GM13977 (cell line): ENCODE data around the gene SYK.

Source experiments
- DNase-seq: peaks from one replicate; pipeline ENCODE4 v3.0.0; 2012; ENCODE audit warnings: low spot score
- in situ Hi-C: fragments of 300-500 bp; cut with MboI; formaldehyde crosslinking; loops from one replicate; pipeline ENCODE4 v1.12.0; 2022; ENCODE audit warnings: low sequenced_read_pairs, low pct_unique_long_range_greater_than_20kb, mixed read lengths, inconsistent platforms; ENCODE audit not compliant: unreplicated experiment
- TF ChIP-seq, protein P1 (sequence below): IDR thresholded peaks from 2 replicates; pipeline ENCODE4 v1.5.1; 2012; ENCODE audit warnings: mild to moderate bottlenecking, control low read depth; ENCODE audit not compliant: insufficient read depth; ENCODE audit errors: extremely low read depth, missing control alignments

SYK gene

DNA sequence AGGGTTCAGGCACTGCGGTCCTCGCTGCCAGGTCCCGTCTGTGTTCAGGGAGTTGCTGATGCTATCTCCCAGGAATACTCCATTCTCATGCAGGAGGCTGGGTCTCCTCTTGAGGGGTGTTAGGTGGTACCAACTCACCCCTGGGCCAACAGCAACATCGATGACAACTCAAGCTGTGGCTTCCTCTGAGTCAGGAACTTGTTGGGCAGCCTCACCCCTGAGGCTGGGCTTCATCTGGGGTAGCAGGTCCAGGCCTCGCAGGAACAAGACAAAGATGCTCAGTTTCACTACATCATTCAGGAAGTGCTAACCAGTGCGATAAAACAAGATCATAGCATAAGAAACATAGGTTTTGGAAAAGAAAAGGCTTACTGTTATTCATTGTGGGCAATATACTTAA is 125.9 kb downstream of the SYK start:
- TF ChIP-seq, protein P1, sequence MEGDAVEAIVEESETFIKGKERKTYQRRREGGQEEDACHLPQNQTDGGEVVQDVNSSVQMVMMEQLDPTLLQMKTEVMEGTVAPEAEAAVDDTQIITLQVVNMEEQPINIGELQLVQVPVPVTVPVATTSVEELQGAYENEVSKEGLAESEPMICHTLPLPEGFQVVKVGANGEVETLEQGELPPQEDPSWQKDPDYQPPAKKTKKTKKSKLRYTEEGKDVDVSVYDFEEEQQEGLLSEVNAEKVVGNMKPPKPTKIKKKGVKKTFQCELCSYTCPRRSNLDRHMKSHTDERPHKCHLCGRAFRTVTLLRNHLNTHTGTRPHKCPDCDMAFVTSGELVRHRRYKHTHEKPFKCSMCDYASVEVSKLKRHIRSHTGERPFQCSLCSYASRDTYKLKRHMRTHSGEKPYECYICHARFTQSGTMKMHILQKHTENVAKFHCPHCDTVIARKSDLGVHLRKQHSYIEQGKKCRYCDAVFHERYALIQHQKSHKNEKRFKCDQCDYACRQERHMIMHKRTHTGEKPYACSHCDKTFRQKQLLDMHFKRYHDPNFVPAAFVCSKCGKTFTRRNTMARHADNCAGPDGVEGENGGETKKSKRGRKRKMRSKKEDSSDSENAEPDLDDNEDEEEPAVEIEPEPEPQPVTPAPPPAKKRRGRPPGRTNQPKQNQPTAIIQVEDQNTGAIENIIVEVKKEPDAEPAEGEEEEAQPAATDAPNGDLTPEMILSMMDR = no peak
- in situ Hi-C loops = no loop called here
- DNase-seq = no peak

DNA sequence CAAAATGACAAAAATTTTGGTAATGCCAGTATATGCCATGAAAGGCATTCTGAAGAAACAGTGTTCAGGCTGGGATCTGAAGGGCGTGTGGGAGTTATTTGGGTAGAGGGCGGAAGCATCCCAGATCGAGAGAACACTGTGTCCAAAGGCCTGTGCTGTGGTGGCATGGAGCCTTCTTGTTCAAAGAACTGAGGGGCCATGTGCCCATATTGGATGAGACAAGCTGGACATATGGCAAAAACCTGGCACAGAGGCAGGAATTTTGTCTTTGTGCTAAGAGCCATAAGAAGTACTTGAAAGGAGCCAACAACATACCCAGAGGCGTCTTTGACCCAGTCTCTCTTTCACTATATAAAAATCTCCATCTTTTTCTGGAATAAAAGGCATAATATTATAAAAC is 128.0 kb downstream of the SYK start:
- TF ChIP-seq, protein P1 = no peak
- in situ Hi-C loops = no loop called here
- DNase-seq = no peak

GRCh38 chr9:90933468-90933867 is 131.8 kb downstream of the SYK start:
- in situ Hi-C loops = no loop called here
- TF ChIP-seq, protein P1 = no peak
- DNase-seq = no peak

DNA sequence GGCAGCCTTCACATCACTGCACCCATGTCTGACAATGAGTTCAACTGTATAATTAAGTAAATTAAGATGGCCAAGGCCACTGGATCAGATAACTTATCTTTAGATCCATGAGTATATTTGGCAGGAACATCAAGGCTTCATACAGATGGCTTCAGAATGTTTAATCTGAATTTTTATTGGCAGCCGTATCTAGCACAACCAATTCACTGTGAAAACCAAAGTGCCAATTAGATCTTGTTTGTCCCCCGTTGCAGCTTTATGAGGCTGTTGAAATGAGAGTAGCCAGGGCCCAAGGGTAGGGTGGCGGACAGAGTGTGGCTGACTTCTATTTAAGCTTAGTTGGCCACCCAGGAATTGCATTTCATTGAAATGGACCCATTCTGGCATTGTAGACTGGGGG is 137.7 kb downstream of the SYK start:
- TF ChIP-seq, protein P1 = no peak
- in situ Hi-C loops = no loop called here
- DNase-seq = no peak

GRCh38 chr9:90940280-90940679 is 138.7 kb downstream of the SYK start:
- TF ChIP-seq, protein P1 = no peak
- DNase-seq = no peak
- in situ Hi-C loops = no loop called here

GRCh38 chr9:90941661-90942060 is 140.0 kb downstream of the SYK start:
- in situ Hi-C loops = no loop called here
- TF ChIP-seq, protein P1 = no peak
- DNase-seq = no peak

- in situ Hi-C loops = no loop called here
- no peak for DNase-seq
- TF ChIP-seq, protein P1 = no peak
These were observed 140.9 kb downstream of the SYK start for GRCh38 chr9:90942555-90942954.
